GM23248 (cell line): Measurements from ENCODE around the gene ACOT9.

Experiments
- EZH2 ChIP-seq: fragments of 200-600 bp; sonication (generic); IDR thresholded peaks from 2 replicates; pipeline ENCODE4 v1.6.1; 2018; ENCODE audit warnings: antibody characterized with exemption, mild to moderate bottlenecking; ENCODE audit not compliant: insufficient read depth, poor library complexity, severe bottlenecking
- EZH2phosphoT487 ChIP-seq: fragments of 200-600 bp; sonication (generic); IDR thresholded peaks from 2 replicates; pipeline ENCODE4 v1.6.1; 2018; ENCODE audit warnings: antibody characterized with exemption, moderate library complexity, mild to moderate bottlenecking, low read depth; ENCODE audit not compliant: insufficient read depth

DNA sequence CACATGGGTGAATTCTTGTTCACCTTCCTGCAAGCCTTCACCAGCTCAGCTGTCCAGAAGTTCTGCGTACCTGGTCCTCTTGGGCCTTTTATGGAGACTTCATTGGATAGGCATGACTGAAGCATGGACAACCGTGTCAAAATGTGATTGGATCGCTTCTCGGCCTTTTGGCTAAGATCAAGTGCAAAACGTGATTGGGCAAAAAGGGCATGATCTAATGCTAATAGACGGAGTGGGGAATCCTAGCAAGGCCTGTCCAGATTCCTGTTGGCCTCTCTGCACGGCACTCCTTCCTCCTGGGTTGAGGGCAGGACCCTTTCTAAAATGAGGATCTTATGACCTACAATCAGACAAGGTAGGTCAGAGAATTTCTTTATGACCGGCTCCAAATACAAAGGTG lies 50.9 kb downstream of the ACOT9 start:
- TF ChIP-seq EZH2phosphoT487, result no peak
- TF ChIP-seq EZH2, result no peak
